GM23338 (cell line): ENCODE measurements around the gene PAX5. TPM values are rescaled to one million over a fixed set of nuclear protein-coding genes. Genes with fewer than 3 reads are reported as not detected.

Source experiments
- ATAC-seq: fragments of 200-7000 bp; cut with Tn5 transposase; 3 replicates; pipeline ENCODE4 v1.9.1; 2020
- DNase-seq: peaks from one replicate; pipeline ENCODE4 v3.0.0-alpha.2; 2015; ENCODE audit warnings: low spot score
- H2AFZ ChIP-seq: fragments of 200-600 bp; sonication (generic); 2 replicates; pipeline ENCODE4 v1.8.0; 2016; ENCODE audit warnings: antibody characterized with exemption, mild to moderate bottlenecking, moderate library complexity
- H3F3A ChIP-seq: fragments of 200-600 bp; sonication (generic); replicated peaks from 2 replicates; pipeline ENCODE4 v1.8.0; 2017; ENCODE audit warnings: antibody characterized with exemption, mixed run types, low read depth
- H3K27ac ChIP-seq: fragments of 200-600 bp; sonication (generic); 2 replicates; pipeline ENCODE4 v1.6.1; 2016; ENCODE audit warnings: low read depth
- H3K27me3 ChIP-seq: fragments of 200-600 bp; sonication (generic); 2 replicates; pipeline ENCODE4 v1.8.0; 2016; ENCODE audit warnings: mild to moderate bottlenecking, mixed run types, moderate library complexity; ENCODE audit not compliant: insufficient read depth
- H3K36me3 ChIP-seq: fragments of 200-600 bp; sonication (generic); 2 replicates; pipeline ENCODE4 v1.8.0; 2016; ENCODE audit warnings: mild to moderate bottlenecking; ENCODE audit not compliant: insufficient read depth
- H3K4me1 ChIP-seq: fragments of 200-600 bp; sonication (generic); 2 replicates; pipeline ENCODE4 v1.8.0; 2016; ENCODE audit warnings: mild to moderate bottlenecking, moderate library complexity; ENCODE audit not compliant: insufficient read depth
- H3K4me2 ChIP-seq: fragments of 200-600 bp; sonication (generic); 2 replicates; pipeline ENCODE4 v1.7.1; 2017; ENCODE audit warnings: mixed run types
- H3K4me3 ChIP-seq: fragments of 200-600 bp; sonication (generic); 2 replicates; pipeline ENCODE4 v1.6.1; 2016; ENCODE audit warnings: mixed run types
- H3K79me2 ChIP-seq: fragments of 200-600 bp; sonication (generic); replicated peaks from 2 replicates; pipeline ENCODE4 v1.8.0; 2017; ENCODE audit warnings: mild to moderate bottlenecking; ENCODE audit not compliant: insufficient read depth
- H3K9me2 ChIP-seq: fragments of 200-600 bp; sonication (generic); 2 replicates; pipeline ENCODE4 v1.8.0; 2017; ENCODE audit not compliant: insufficient read depth
- H4K20me1 ChIP-seq: fragments of 200-600 bp; sonication (generic); replicated peaks from 2 replicates; pipeline ENCODE4 v1.8.0; 2017; ENCODE audit warnings: mild to moderate bottlenecking; ENCODE audit not compliant: insufficient read depth
- H3K27ac Mint-ChIP-seq: 2 replicates; pipeline ENCODE4 v1.8.0; 2020; ENCODE audit warnings: inconsistent platforms, mild to moderate bottlenecking, moderate library complexity, mixed read lengths
- H3K27me3 Mint-ChIP-seq: 3 replicates; pipeline ENCODE4 v1.8.0; 2022; ENCODE audit warnings: low read depth, mild to moderate bottlenecking, moderate library complexity, mixed read lengths, inconsistent platforms; ENCODE audit not compliant: insufficient read depth, poor library complexity
- H3K36me3 Mint-ChIP-seq: 3 replicates; pipeline ENCODE4 v1.8.0; 2021; ENCODE audit warnings: low read depth, mild to moderate bottlenecking, inconsistent platforms, moderate library complexity, mixed read lengths
- H3K4me1 Mint-ChIP-seq: 3 replicates; pipeline ENCODE4 v1.8.0; 2020; ENCODE audit warnings: mild to moderate bottlenecking, inconsistent platforms, mixed read lengths
- H3K4me3 Mint-ChIP-seq: 3 replicates; pipeline ENCODE4 v1.8.0; 2021; ENCODE audit warnings: moderate library complexity, mild to moderate bottlenecking, inconsistent platforms, mixed read lengths
- H3K9me3 Mint-ChIP-seq: 3 replicates; pipeline ENCODE4 v1.8.0; 2020; ENCODE audit warnings: moderate library complexity, mild to moderate bottlenecking, inconsistent platforms, mixed read lengths
- ETS1 ChIP-seq: IDR thresholded peaks from 2 replicates; pipeline ENCODE4 v1.6.1; 2016; ENCODE audit warnings: antibody characterized with exemption
- EZH2 ChIP-seq: fragments of 200-600 bp; sonication (generic); IDR thresholded peaks from one replicate; pipeline ENCODE4 v1.8.0; 2017; ENCODE audit warnings: antibody characterized with exemption, mild to moderate bottlenecking, low read depth; ENCODE audit not compliant: unreplicated experiment
- STAT1 ChIP-seq: IDR thresholded peaks from one replicate; pipeline ENCODE4 v1.6.1; 2016; ENCODE audit warnings: antibody characterized with exemption; ENCODE audit not compliant: unreplicated experiment
- ZNF462 ChIP-seq: fragments of 250-450 bp; sonication (Bioruptor Pico); IDR thresholded peaks from 2 replicates; pipeline ENCODE4 v1.5.0; 2020; ENCODE audit warnings: mild to moderate bottlenecking, moderate library complexity
- polyA plus RNA-seq: library from polyadenylated mRNA; unstranded; fragments of >200 nt; fragmentation: Nextera tagmentation; extraction: Ambion mirVana; gene quantifications from 2 replicates; pipeline ENCODE4 v1.2.1, GENCODE V29; 2016
- total RNA-seq: library from RNA; depleted of rRNA; stranded (reverse); fragments of >200 nt; shearing (Covaris generic); gene quantifications from 2 replicates; pipeline ENCODE4 v1.2.3, GENCODE V29; 2014

PAX5 gene
- total and polyA plus RNA-seq, 2 experiments from 2014 or later = 0.17 to 0.60 TPM

- H3K4me2 ChIP-seq = peak overlapping the region; percentile 96
Measured at GRCh38 chr9:37038302-37038942, 4.4 kb upstream of the PAX5 start.

GRCh38 chr9:37037503-37038301 lies 3.6 kb upstream of the PAX5 start:
- Histone ChIP-seq H3K79me2 (no peaks in the 10 kb centered on the region), H2AFZ (peak overlapping the region; percentile 99), H3K9me2 (no peaks in the 10 kb centered on the region), H3K27ac (no peak overlapping the region), H3F3A (peaks cover 32% of the 10 kb centered on the region), H3K27me3 (peaks cover 100% of the 10 kb centered on the region), H4K20me1 (0 out of 2 replicates have a peak, but pooled peaks cover 7% of the 10 kb centered on the region), H3K36me3 (no peaks in the 10 kb centered on the region), H3K4me1 (peaks cover 44% of the 10 kb centered on the region), H3K4me2 (peak overlapping the region; percentile 96), H3K4me3 (peak overlapping the region; percentile 72)
- Mint-ChIP-seq H3K27ac (no peak overlapping the region), H3K36me3 (peaks cover 4% of the 10 kb centered on the region; the same call in 1 of the 3 replicates), H3K4me1 (peaks cover 44% of the 10 kb centered on the region), H3K4me3 (peak overlapping the region; percentile 71), H3K27me3 (peaks cover 80% of the 10 kb centered on the region), H3K9me3 (peaks cover 6% of the 10 kb centered on the region; the same call in 2 of the 3 replicates)
- peak; percentile 85 for DNase-seq
- TF ChIP-seq ETS1 (0 out of 2 replicates have a peak, but pooled peaks have one; percentile 15), ZNF462 (CRISPR knock-in tag) (no peak)
- peak; percentile 30 for ATAC-seq

More at GRCh38 chr9:37038302-37038942, 4.4 kb upstream of the PAX5 start:
- H3K27me3 Mint-ChIP-seq = peaks cover 76% of the 10 kb centered on the region
- Histone ChIP-seq H3K9me2 (no peaks in the 10 kb centered on the region), H4K20me1 (0 out of 2 replicates have a peak, but pooled peaks cover 4% of the 10 kb centered on the region), H3K27ac (no peak overlapping the region), H3K4me3 (peak overlapping the region; percentile 72), H3K79me2 (no peaks in the 10 kb centered on the region), H3K36me3 (no peaks in the 10 kb centered on the region), H3K4me1 (peaks cover 44% of the 10 kb centered on the region), H3F3A (peaks cover 32% of the 10 kb centered on the region), H2AFZ (peak overlapping the region; percentile 99), H3K27me3 (peaks cover 97% of the 10 kb centered on the region)
- peaks cover 6% of the 10 kb centered on the region; the same call in 2 of the 3 replicates for H3K9me3 Mint-ChIP-seq
- no peak overlapping the region for H3K27ac Mint-ChIP-seq
- DNase-seq (no peak), ATAC-seq (no peak)
- H3K4me3 Mint-ChIP-seq = peak overlapping the region; percentile 71
- TF ChIP-seq STAT1 (no peak), EZH2 (peak; percentile 53)
- peaks cover 4% of the 10 kb centered on the region; the same call in 1 of the 3 replicates for H3K36me3 Mint-ChIP-seq
- peaks cover 41% of the 10 kb centered on the region for H3K4me1 Mint-ChIP-seq
